GM10266 (cell line): ENCODE data around the gene SMPD3.

Source experiments
- DNase-seq: peaks from one replicate; pipeline ENCODE4 v3.0.0; 2012; ENCODE audit errors: extremely low spot score
- TF ChIP-seq, protein P1 (sequence below): IDR thresholded peaks from 2 replicates; pipeline ENCODE4 v1.5.1; 2012; ENCODE audit warnings: mild to moderate bottlenecking, low read depth; ENCODE audit not compliant: control insufficient read depth, insufficient read depth; ENCODE audit errors: missing control alignments

Gene SMPD3

DNA sequence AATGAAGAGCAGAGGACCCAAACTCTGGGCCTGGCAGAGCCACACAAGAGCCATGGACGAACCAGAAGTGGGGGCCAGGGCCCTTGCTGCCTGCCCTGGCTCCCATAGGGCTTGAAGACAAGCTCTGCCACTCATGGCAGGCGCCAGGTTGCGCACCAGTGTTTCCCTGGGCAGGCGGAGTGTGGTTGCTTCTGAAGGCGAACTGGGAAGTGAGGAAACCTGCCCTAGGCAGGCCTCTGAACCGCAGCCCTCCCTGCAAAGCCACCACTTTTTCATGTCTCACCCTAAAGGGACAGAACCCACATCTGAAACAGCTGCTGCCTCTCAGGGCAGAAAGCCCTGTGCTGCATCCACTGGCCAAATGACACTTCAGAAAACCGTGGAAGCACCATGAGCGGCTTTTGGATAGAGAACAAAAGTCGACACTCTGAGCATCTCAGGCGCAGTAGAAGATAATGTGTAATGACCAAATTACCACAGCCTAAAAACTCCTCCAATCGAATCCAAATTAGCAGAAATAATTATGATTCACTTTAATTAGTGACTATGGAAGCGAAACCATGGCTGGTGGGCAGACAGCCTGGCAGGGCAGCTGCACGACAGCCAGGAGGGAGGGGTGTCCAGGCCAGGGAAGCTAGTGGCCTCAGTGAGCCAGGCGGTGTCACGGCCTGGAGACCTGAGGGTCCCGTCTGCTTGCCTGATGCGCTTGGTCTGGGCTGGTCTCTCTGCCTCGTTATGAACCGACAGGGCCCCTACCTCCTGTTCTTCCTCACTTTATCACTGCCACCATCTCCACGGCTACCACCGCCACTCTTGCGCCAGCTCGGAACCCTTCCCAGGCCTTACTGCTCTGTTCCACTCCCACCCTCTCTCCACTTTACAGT, 78.4 kb downstream of the SMPD3 start:
- DNase-seq, result peak; percentile 82
- TF ChIP-seq, protein P1, sequence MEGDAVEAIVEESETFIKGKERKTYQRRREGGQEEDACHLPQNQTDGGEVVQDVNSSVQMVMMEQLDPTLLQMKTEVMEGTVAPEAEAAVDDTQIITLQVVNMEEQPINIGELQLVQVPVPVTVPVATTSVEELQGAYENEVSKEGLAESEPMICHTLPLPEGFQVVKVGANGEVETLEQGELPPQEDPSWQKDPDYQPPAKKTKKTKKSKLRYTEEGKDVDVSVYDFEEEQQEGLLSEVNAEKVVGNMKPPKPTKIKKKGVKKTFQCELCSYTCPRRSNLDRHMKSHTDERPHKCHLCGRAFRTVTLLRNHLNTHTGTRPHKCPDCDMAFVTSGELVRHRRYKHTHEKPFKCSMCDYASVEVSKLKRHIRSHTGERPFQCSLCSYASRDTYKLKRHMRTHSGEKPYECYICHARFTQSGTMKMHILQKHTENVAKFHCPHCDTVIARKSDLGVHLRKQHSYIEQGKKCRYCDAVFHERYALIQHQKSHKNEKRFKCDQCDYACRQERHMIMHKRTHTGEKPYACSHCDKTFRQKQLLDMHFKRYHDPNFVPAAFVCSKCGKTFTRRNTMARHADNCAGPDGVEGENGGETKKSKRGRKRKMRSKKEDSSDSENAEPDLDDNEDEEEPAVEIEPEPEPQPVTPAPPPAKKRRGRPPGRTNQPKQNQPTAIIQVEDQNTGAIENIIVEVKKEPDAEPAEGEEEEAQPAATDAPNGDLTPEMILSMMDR, result no peak

DNA sequence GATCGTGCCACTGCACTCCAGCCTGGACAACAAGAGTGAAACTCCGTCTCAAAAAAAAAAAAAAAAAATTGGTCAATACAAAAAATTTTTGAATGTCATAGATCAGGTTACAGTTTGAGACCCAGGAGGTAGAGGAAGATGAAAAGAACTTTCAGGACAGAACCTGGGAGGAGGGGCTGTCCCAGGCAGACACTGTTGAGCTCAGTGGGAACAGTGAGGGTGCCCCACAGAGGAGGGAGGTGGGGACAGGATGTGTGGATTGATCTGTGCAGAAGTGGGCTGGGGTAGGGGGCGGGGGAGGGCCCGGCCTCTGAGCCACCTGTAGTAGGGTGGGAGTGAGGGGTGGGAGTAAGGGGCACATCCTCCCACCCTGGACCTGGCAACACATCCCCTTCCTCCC, 79.1 kb downstream of the SMPD3 start:
- TF ChIP-seq, protein P1, result no peak
- DNase-seq, result peak; percentile 42

DNA sequence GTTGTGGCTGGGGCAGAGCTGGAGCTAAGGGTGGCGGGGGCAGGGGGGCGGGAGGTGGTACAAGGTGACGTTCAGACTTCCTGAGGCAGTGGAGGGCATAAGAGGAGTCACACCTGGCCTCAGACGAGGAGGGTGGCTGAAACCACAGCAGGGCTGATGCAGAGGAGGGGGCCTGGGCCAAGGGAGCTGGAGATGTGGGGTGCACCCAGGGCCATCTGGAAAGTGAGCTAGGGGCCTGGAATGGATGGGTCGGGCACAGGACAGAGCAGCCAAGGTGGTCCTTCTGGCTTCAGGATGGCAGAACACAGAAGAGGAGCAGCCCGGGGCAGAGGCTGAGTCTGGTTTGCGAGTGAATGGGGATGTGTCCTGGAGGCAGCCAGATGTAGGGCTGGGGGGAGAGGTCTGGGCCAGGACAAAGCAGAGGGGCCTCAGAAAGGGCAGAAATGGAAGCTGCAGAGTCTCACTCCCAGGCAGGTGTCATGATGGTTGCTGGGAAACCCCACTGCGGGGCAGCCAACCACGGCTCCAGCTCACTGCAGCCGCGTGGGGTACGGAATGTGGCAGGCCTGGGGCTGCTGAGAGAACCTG, 79.9 kb downstream of the SMPD3 start:
- peak; percentile 70 for DNase-seq
- TF ChIP-seq, protein P1, result no peak

DNA sequence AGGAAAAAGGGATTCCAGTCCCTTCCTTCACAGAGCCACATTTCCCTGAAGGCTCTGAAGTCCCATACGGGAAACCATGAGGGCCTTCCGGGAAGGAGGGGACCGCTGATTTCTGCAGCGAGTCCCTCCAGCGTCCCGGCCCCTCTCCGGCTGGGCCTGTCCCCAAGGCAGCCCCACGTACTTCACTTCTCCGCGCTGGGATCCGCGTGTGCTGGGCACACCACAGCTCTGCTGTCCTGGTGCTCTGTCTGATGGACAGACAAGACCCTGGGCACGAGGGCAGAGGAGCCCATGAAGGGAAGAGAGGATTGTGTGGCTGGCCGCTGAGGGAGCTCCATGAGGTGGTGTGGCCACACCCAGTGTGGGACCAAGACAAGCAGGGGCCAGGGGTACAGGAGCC, 80.4 kb downstream of the SMPD3 start:
- DNase-seq, result no peak
- TF ChIP-seq, protein P1, result no peak

DNA sequence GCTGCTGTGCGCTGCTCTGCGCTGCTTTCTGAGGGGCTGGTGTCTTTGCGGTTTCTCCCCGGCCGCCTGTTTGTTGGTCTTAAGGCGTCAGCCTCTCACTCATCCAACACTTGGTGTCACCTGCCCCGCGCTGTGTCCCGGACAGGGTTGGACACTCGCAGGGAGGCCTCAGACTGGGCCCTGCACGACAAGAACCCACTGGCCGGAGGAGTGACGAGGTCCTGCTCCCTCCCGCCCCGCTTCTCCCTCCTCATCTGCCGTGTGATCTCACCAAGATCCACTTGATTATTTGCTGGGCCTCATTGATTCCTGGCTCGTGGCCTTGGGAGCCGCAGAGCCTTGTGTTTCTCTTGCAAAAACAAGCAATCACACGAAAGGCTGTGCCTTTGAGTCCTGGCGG, 80.9 kb downstream of the SMPD3 start:
- TF ChIP-seq, protein P1, result no peak
- no peak for DNase-seq

DNA sequence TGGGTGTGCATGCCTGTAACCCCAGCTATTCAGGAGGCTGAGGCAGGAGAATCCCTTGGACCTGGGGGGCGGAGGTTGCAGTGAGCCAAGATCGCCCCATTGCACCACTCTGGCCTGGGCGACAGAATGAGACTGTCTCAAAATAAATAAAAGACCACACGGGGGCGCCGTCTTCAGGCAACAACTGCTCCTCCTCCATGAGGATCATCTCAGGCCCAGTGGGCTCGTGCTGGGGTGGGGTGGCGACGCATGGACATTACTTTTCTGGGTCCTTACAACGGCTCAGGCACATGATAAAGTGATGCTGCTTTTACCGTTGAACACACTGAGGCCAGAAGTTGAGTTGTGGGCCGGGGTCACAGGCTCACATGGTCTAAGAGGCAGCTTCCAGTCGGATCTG, 81.3 kb downstream of the SMPD3 start:
- DNase-seq, result peak; percentile 72
- TF ChIP-seq, protein P1, result peak; percentile 62

DNA sequence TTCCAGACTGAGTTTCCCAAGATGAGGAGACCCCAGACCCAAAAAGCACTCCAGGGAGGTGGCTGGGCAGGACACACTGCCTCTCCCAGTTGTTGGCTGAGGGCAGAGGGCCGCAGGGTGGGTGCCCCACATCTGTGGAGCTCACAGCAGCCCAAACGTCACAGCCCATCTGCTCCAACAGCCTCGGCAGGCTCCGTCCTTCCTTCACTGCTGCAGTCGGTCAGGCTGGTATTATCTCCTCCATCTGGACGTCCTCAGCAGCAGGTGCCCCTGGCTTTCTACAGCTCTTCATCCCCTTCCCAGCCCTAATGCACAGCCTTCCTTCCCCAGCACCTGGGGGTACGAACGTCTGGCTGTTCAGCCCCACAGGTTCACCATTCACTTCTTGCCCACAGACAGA, 82.2 kb downstream of the SMPD3 start:
- DNase-seq, result no peak
- TF ChIP-seq, protein P1, result no peak
